Subcutaneous adipose tissue (tissue), 4 donors: ENCODE measurements around the gene FGD1. TPM values are rescaled to one million over a fixed set of nuclear protein-coding genes. Genes with fewer than 3 reads are reported as not detected.

Experiments used
- CTCF ChIP-seq: fragments of 450-650 bp; IDR thresholded peaks from one replicate; pipeline ENCODE4 v1.5.1; 2016; ENCODE audit warnings: low read depth, mild to moderate bottlenecking, control low read depth, antibody characterized with exemption, moderate library complexity
- total RNA-seq, 4 donors: library from RNA; depleted of rRNA; stranded (reverse); fragments of >200 nt; gene quantifications; one replicate each; pipeline ENCODE4 v1.1.0, GENCODE V29; 2016

Gene FGD1
- total RNA-seq, 4 donors from 2014 or later, result 1.9 to 3.0 (median 2.4) TPM

DNA sequence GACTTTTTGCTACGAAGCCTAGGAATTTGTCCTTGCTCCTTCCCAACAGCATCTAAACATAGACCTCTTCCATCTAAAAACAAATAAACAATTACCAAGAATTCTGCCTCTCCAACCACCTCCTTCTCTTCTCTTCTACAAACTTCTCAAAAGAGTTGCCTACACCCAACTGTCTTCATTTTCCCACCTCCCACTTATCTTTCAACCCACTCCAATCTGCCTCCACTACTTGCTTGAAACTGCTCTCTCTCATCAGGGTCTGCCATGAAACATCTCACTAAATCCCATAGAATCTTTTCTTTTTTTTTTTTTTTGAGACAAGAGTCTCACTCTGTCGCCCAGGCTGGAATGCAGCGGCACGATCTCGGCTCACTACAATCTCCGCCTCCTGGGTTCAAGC lies 902 bp upstream of the FGD1 start:
- no peak for TF ChIP-seq CTCF

DNA sequence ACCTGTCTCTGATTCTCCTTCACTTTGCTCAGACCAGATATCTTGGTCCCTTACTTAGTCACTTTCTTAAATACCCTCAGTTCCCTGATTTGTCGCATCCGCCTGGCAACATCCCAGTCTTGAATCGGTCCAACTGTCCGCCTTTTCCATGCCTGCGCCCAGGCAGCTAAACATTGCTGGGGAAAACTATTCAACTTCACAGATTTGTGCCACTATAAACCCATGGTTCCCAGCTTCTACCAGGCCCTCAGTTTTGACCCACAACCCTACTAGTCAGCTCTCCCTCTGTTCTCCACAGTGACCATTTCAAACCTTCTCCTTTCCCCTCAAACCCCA lies 451 bp upstream of the FGD1 start:
- no peak for TF ChIP-seq CTCF

DNA sequence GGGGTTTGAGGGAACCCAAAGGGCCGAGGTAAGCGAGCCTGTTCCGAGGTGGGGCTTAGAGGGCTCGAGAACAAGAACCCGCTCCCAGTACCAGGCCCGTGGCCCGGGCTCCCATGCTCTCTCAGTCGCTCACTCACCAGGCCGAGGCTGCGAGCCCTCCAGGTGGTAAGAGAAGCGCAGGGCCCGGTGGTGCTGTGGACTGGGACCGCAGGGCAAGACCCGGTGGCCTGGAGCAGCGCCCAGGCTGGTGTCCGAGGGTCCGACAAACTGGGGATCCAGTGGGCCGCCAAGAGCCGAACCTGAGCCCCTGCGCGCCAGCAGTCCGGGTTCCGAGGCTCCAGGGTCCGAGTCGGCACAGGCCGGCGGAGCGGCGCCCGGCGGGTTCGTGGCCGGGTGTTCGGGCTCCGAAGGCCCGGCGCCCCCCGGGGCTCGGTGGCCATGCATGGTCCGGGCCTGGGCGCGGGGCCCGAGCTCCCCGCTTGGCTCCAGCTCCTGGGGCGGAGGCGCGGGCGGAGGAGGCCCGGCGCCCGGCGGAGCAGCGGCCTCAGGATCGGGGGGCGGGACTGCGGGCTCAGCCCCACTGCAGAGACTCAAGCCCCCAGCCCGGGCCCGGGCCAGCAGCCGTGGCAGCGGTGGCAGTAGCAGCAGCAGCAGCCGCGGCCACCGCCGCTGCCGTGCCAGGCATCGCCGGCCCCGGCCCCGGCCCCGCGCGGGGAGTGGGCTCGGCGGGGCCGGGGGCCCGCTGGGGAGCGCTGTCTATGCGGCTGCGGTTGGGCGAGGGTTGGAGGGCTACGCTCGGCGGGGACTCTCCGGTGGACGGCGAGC lies 833 bp downstream of the FGD1 start:
- no peak for TF ChIP-seq CTCF

GRCh38 chrX:54494166-54494988 lies 1.7 kb downstream of the FGD1 start:
- no peak for TF ChIP-seq CTCF

GRCh38 chrX:54492340-54492739 lies 3.7 kb downstream of the FGD1 start:
- no peak for TF ChIP-seq CTCF

DNA sequence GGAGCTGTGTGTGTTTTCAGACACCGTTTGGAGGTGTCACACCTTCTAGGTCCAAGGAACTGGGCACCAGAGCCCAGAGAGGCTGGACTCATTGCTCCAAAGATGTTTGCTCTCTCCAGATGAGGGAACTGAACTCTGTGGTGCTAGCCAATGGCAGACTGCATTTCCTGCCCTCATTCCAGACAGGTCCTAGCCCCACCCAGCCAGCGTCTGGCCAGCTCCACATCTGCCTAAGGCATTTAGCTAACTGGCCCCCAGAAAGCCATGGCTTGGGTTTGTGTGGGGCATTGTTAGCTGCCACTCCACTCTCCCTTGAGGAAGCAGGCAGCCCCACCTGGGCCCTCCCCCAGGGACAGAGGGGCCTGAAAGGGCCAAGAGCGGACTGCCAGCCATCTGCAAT lies 11.4 kb downstream of the FGD1 start:
- no peak for TF ChIP-seq CTCF

DNA sequence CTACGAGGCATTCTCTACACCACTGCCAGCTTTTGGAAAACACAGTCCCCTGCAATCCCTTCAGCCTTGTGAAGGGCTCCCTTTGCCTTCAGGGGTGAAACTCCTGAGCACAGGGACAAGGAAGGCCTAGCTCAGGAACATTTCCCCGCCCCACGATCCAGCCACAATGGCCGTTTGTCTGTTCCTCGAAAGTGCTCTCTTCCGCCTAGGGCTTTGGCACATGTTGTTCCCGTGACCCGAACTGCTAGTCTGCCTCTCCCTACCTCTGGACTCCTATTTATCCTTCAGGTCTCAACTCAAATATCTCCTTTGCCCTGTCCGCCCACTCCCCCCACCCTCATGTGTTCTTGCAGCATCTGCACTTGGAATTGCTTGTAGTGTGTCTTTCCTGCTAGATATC lies 12.1 kb downstream of the FGD1 start:
- TF ChIP-seq CTCF, result no peak
